ENCODE data around the gene PLEKHA4. TPM values are rescaled to one million over a fixed set of nuclear protein-coding genes. Genes with fewer than 3 reads are reported as not detected.
"Not testable (repeated sequence)": the region's sequence is repeated elsewhere in the genome, so short reads cannot be mapped to it uniquely, and the experiment has no call there.

Gene PLEKHA4
- total RNA-seq, 1 donor from 2014 or later: 9.4 TPM

- Mint-ChIP-seq H3K36me3 (ENCODE audit: unreplicated experiment) (peaks cover 24% of the 10 kb centered on the region), H3K9me3 (ENCODE audit: unreplicated experiment) (peaks cover 15% of the 10 kb centered on the region), H3K4me1 (ENCODE audit: low read depth, unreplicated experiment) (peaks cover 16% of the 10 kb centered on the region), H3K4me3 (ENCODE audit: unreplicated experiment) (no peak overlapping the region), H3K27me3 (ENCODE audit: unreplicated experiment) (peaks cover 6% of the 10 kb centered on the region), H3K27ac (ENCODE audit: unreplicated experiment) (no peak overlapping the region)
- no peak for TF ChIP-seq CTCF (IDR thresholded peaks at IDR 0.05; ENCODE audit: partially characterized antibody, unreplicated experiment)
- DNase-seq: no peak
Observed at GRCh38 chr19:48878196-48879024, 10.0 kb upstream of the PLEKHA4 start.

- Mint-ChIP-seq H3K4me1 (ENCODE audit: low read depth, unreplicated experiment) (peaks cover 17% of the 10 kb centered on the region), H3K9me3 (ENCODE audit: unreplicated experiment) (peaks cover 21% of the 10 kb centered on the region), H3K27me3 (ENCODE audit: unreplicated experiment) (peaks cover 6% of the 10 kb centered on the region), H3K27ac (ENCODE audit: unreplicated experiment) (no peak overlapping the region), H3K36me3 (ENCODE audit: unreplicated experiment) (peaks cover 27% of the 10 kb centered on the region), H3K4me3 (ENCODE audit: unreplicated experiment) (peak overlapping the region; percentile 20)
- DNase-seq: no peak
- TF ChIP-seq CTCF (IDR thresholded peaks at IDR 0.05; ENCODE audit: partially characterized antibody, unreplicated experiment): no peak
Observed at GRCh38 chr19:48877855-48878195, 9.4 kb upstream of the PLEKHA4 start.

- H3K4me3 Mint-ChIP-seq (ENCODE audit: unreplicated experiment): peak overlapping the region; percentile 99
Observed at GRCh38 chr19:48876043-48876981, 7.9 kb upstream of the PLEKHA4 start.

GRCh38 chr19:48874303-48875135 lies 6.1 kb upstream of the PLEKHA4 start:
- TF ChIP-seq CTCF (IDR thresholded peaks at IDR 0.05; ENCODE audit: partially characterized antibody, unreplicated experiment): no peak
- H3K27ac Mint-ChIP-seq (ENCODE audit: unreplicated experiment): peak overlapping the region; percentile 100
- peaks cover 28% of the 10 kb centered on the region for H3K9me3 Mint-ChIP-seq (ENCODE audit: unreplicated experiment)
- no peak for DNase-seq
- H3K4me3 Mint-ChIP-seq (ENCODE audit: unreplicated experiment): peak overlapping the region; percentile 99
- H3K36me3 Mint-ChIP-seq (ENCODE audit: unreplicated experiment): peaks cover 19% of the 10 kb centered on the region
- peaks cover 12% of the 10 kb centered on the region for H3K27me3 Mint-ChIP-seq (ENCODE audit: unreplicated experiment)
- peaks cover 19% of the 10 kb centered on the region for H3K4me1 Mint-ChIP-seq (ENCODE audit: low read depth, unreplicated experiment)

More at GRCh38 chr19:48876043-48876981, 7.9 kb upstream of the PLEKHA4 start:
- Mint-ChIP-seq H3K27ac (ENCODE audit: unreplicated experiment) (peak overlapping the region; percentile 79), H3K27me3 (ENCODE audit: unreplicated experiment) (peaks cover 12% of the 10 kb centered on the region), H3K4me1 (ENCODE audit: low read depth, unreplicated experiment) (peaks cover 19% of the 10 kb centered on the region), H3K36me3 (ENCODE audit: unreplicated experiment) (peaks cover 19% of the 10 kb centered on the region), H3K9me3 (ENCODE audit: unreplicated experiment) (peaks cover 28% of the 10 kb centered on the region)
- not testable (repeated sequence) for DNase-seq

Data from glutamatergic neuron (in vitro differentiated cells).